ENCODE data around the gene COL15A1. TPM values are rescaled to one million over a fixed set of nuclear protein-coding genes. Genes with fewer than 3 reads are reported as not detected.

COL15A1 gene
- total RNA-seq, 1 experiment from 2014 or later: 0.10 TPM

GRCh38 chr9:99006511-99006910 is 62.8 kb downstream of the COL15A1 start:
- Histone ChIP-seq H3K4me1 (ENCODE audit: control insufficient read depth, insufficient read depth, low read length) (no peaks in the 10 kb centered on the region), H3K27ac (ENCODE audit: low read length) (no peak overlapping the region), H3K27me3 (ENCODE audit: control insufficient read depth, insufficient read depth, low read length) (no peaks in the 10 kb centered on the region), H3K36me3 (ENCODE audit: control insufficient read depth, insufficient read depth, low read length) (no peaks in the 10 kb centered on the region), H3K9me3 (ENCODE audit: control insufficient read depth, insufficient read depth, low read depth, low read length) (0 out of 2 replicates have a peak, but pooled peaks cover 6% of the 10 kb centered on the region), H3K4me3 (ENCODE audit: low read depth in 2 of 2, low read length in 2 of 2) (no peak overlapping the region)
- intact Hi-C loops (cut with micrococcal nuclease; ENCODE audit: unreplicated experiment) (no loop called here), in situ Hi-C loops (cut with HindIII; ENCODE audit: low pct_unique_long_range_greater_than_20kb, low sequenced_read_pairs) (no loop called here)
- no TSS peak for BruUV-seq (replicated peaks)
- ChIA-PET CTCF (no interaction called here), POLR2A (no interaction called here)
- TF ChIP-seq POLR2AphosphoS5 (IDR thresholded peaks at IDR 0.05; ENCODE audit: low read depth, low read length): no peak
- TF ChIP-seq REST (IDR thresholded peaks at IDR 0.05; ENCODE audit: insufficient read depth in 1 of 2, low read depth in 2 of 2, low read length in 1 of 2): no peak
- TF ChIP-seq, protein P1, sequence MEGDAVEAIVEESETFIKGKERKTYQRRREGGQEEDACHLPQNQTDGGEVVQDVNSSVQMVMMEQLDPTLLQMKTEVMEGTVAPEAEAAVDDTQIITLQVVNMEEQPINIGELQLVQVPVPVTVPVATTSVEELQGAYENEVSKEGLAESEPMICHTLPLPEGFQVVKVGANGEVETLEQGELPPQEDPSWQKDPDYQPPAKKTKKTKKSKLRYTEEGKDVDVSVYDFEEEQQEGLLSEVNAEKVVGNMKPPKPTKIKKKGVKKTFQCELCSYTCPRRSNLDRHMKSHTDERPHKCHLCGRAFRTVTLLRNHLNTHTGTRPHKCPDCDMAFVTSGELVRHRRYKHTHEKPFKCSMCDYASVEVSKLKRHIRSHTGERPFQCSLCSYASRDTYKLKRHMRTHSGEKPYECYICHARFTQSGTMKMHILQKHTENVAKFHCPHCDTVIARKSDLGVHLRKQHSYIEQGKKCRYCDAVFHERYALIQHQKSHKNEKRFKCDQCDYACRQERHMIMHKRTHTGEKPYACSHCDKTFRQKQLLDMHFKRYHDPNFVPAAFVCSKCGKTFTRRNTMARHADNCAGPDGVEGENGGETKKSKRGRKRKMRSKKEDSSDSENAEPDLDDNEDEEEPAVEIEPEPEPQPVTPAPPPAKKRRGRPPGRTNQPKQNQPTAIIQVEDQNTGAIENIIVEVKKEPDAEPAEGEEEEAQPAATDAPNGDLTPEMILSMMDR (IDR thresholded peaks at IDR 0.05): no peak
- no peak for TF ChIP-seq TCF7L2 (IDR thresholded peaks at IDR 0.05; ENCODE audit: low read depth, low read length)
- TF ChIP-seq SIN3A (IDR thresholded peaks at IDR 0.05; ENCODE audit: borderline replicate concordance, insufficient read depth, low read depth, low read length): no peak
- DNase-seq (ENCODE audit: low read depth, low spot score) (no peak), ATAC-seq (no peak)

GRCh38 chr9:99006979-99007378 is 63.3 kb downstream of the COL15A1 start:
- DNase-seq (ENCODE audit: low read depth, low spot score) (no peak), ATAC-seq (no peak)
- no peaks in the 10 kb centered on the region for H3K4me1 ChIP-seq (ENCODE audit: control insufficient read depth, insufficient read depth, low read length)
- no peaks in the 10 kb centered on the region for H3K27me3 ChIP-seq (ENCODE audit: control insufficient read depth, insufficient read depth, low read length)
- no peaks in the 10 kb centered on the region for H3K36me3 ChIP-seq (ENCODE audit: control insufficient read depth, insufficient read depth, low read length)
- TF ChIP-seq, protein P1 (IDR thresholded peaks at IDR 0.05): no peak
- TF ChIP-seq TCF7L2 (IDR thresholded peaks at IDR 0.05; ENCODE audit: low read depth, low read length) (no peak), SIN3A (IDR thresholded peaks at IDR 0.05; ENCODE audit: borderline replicate concordance, insufficient read depth, low read depth, low read length) (no peak), POLR2AphosphoS5 (IDR thresholded peaks at IDR 0.05; ENCODE audit: low read depth, low read length) (no peak), REST (IDR thresholded peaks at IDR 0.05; ENCODE audit: insufficient read depth in 1 of 2, low read depth in 2 of 2, low read length in 1 of 2) (no peak)
- ChIA-PET CTCF (no interaction called here), POLR2A (no interaction called here)
- BruUV-seq (replicated peaks): no TSS peak
- H3K27ac ChIP-seq (ENCODE audit: low read length): no peak overlapping the region
- no peak overlapping the region for H3K4me3 ChIP-seq (ENCODE audit: low read depth in 2 of 2, low read length in 2 of 2)
- in situ Hi-C loops (cut with HindIII; ENCODE audit: low pct_unique_long_range_greater_than_20kb, low sequenced_read_pairs): no loop called here
- 0 out of 2 replicates have a peak, but pooled peaks cover 6% of the 10 kb centered on the region for H3K9me3 ChIP-seq (ENCODE audit: control insufficient read depth, insufficient read depth, low read depth, low read length)
- intact Hi-C loops (cut with micrococcal nuclease; ENCODE audit: unreplicated experiment): no loop called here

Measured in Panc1 (cell line).